Central memory CD8-positive, alpha-beta T cell (primary cell): ENCODE measurements around the gene TPSG1.
"Not testable (repeated sequence)": the region's sequence is repeated elsewhere in the genome, so short reads cannot be mapped to it uniquely, and the experiment has no call there.

ENCODE experiments used
- ATAC-seq: fragments of 150-1000 bp; cut with Tn5 transposase; replicated peaks from 2 replicates; pipeline ENCODE4 v1.10.0; 2022; ENCODE audit warnings: mild to moderate bottlenecking, moderate FRiP score, moderate number of reproducible peaks; ENCODE audit not compliant: poor library complexity, severe bottlenecking; ENCODE audit errors: extremely low read depth
- DNase-seq, 2 donors: peaks; one replicate each; pipeline ENCODE4 v3.0.0; 2021; ENCODE audit warnings: low spot score in 2 of 2
- H3K27ac Mint-ChIP-seq: one replicate; pipeline ENCODE4 v1.8.0; 2022; ENCODE audit warnings: low read depth, mild to moderate bottlenecking, moderate library complexity, mixed read lengths
- H3K27me3 Mint-ChIP-seq: one replicate; pipeline ENCODE4 v1.8.0; 2022; ENCODE audit warnings: mixed read lengths
- H3K36me3 Mint-ChIP-seq: one replicate; pipeline ENCODE4 v1.8.0; 2022; ENCODE audit warnings: mild to moderate bottlenecking, moderate library complexity, mixed read lengths; ENCODE audit not compliant: insufficient read depth
- H3K4me1 Mint-ChIP-seq: one replicate; pipeline ENCODE4 v1.8.0; 2022; ENCODE audit warnings: mixed read lengths
- H3K4me3 Mint-ChIP-seq: one replicate; pipeline ENCODE4 v1.8.0; 2022; ENCODE audit warnings: mild to moderate bottlenecking, moderate library complexity, mixed read lengths
- H3K9me3 Mint-ChIP-seq: one replicate; pipeline ENCODE4 v1.8.0; 2022; ENCODE audit warnings: mixed read lengths

TPSG1 gene

DNA sequence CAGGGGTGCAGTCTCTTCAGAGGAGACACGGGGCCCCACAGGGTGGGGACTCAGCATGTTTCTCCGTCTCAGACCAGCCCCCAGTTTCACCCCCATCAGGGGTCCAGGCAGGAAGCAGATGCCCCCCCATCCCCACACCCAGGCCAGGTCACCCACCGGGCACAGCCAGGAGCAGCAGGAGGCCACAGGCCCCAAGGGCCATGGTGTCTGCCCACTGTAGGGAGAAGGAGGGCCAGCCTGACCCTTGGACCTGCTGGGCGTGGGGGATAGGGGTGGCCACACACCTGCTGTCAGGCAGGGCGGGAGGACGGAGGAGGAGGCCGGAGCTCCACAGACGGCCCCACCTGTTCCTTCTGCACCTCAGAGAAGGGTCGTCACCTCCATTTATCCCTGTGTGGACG, at the start of gene TPSG1:
Gene TPSG1 (minus strand): TSS at position 218 of the 401 bp plus-strand sequence. CDS start 16 bp downstream, at position 202.
- DNase-seq (no peak), ATAC-seq (no peak)
- H3K9me3 Mint-ChIP-seq: no peaks in the 10 kb centered on the region
- no peak within 1 kb of the TSS for H3K4me3 Mint-ChIP-seq
- H3K27me3 Mint-ChIP-seq: no peaks in the 10 kb centered on the region
- no peaks in the 10 kb centered on the region for H3K4me1 Mint-ChIP-seq
- no peaks in the 10 kb centered on the region for H3K36me3 Mint-ChIP-seq
- no peak within 1 kb of the TSS for H3K27ac Mint-ChIP-seq

DNA sequence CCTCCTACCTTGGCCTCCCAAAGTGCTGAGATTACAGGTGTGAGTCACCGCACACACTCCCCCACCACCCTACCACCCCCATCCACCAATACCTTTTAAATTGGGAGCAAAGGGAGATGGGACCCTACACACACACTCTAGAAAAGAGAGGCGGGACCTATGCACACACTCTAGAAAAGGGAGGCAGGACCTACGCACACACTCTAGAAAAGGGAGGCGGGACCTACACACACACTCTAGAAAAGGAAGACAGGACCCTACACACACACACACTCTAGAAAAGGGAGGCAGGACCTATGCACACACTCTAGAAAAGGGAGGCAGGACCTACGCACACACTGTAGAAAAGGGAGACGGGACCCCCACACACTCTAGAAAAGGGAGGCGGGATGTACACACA, 49.7 kb upstream of the TPSG1 start:
- Mint-ChIP-seq H3K4me3 (no peak overlapping the region), H3K27me3 (peaks cover 28% of the 10 kb centered on the region), H3K27ac (no peak overlapping the region), H3K4me1 (no peaks in the 10 kb centered on the region), H3K9me3 (no peaks in the 10 kb centered on the region), H3K36me3 (peaks cover 2% of the 10 kb centered on the region)
- ATAC-seq (no peak), DNase-seq (no peak)

DNA sequence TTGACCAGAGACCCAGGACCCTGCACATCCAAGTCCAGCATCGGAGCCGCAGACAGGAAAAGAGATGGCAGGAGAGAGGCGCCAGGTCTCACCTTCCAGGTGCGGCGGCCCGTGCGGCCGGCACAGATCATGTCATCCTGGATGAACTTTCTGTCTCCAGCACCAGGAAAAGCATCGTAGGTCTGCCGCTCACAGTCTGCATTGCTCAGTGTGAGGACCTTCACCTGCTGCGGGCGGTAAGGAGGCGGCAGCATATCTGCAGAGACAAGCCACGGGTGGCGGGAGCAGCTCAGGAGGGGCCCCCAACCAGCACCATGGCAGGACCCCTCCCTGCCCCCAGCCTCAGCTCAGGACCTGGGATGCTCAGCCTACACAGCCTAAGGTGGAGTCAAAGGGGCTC, 48.7 kb upstream of the TPSG1 start:
- Mint-ChIP-seq H3K9me3 (no peaks in the 10 kb centered on the region), H3K4me1 (no peaks in the 10 kb centered on the region), H3K4me3 (no peak overlapping the region), H3K36me3 (peaks cover 2% of the 10 kb centered on the region), H3K27ac (no peak overlapping the region), H3K27me3 (peaks cover 28% of the 10 kb centered on the region)
- DNase-seq (no peak), ATAC-seq (no peak)

DNA sequence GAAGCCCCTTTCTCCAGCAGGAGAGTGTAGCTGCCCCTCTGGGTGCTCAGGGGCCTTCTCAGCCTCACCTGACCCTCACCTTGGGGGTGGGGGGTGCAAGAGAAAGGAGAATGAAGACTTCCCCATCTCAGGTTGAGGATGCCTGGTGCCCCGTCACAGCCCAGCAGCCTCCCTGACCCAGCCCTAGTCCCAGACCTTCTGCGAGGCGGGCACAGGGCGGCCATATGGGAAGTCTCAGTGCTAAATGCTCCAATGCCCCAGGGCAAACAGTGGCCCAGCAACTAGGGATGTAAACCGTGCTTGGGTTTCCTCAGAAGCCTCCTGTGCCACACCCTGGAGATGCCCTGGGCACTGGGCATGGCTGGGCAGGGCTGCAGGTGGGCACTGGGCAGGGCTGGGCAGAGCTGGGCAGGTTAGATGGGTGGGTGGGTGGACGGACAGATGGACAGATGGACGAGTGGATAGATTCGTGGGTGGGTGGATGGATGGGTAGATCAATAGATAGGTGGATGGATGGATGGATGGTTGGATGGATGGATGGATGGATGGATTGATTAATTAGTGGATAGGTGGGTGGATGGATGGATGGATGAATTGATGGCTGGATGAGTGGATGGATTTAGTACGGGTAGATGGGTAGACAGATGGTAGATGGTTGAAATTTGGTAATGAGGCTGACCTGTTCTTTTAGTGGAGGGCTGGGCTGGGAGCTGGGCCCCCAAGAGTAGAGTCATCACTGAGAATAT, 47.6 kb upstream of the TPSG1 start:
- Mint-ChIP-seq H3K4me3 (no peak overlapping the region), H3K9me3 (no peaks in the 10 kb centered on the region), H3K36me3 (peaks cover 2% of the 10 kb centered on the region), H3K27me3 (peaks cover 22% of the 10 kb centered on the region), H3K4me1 (no peaks in the 10 kb centered on the region), H3K27ac (no peak overlapping the region)
- ATAC-seq: no peak
- DNase-seq: no peak

DNA sequence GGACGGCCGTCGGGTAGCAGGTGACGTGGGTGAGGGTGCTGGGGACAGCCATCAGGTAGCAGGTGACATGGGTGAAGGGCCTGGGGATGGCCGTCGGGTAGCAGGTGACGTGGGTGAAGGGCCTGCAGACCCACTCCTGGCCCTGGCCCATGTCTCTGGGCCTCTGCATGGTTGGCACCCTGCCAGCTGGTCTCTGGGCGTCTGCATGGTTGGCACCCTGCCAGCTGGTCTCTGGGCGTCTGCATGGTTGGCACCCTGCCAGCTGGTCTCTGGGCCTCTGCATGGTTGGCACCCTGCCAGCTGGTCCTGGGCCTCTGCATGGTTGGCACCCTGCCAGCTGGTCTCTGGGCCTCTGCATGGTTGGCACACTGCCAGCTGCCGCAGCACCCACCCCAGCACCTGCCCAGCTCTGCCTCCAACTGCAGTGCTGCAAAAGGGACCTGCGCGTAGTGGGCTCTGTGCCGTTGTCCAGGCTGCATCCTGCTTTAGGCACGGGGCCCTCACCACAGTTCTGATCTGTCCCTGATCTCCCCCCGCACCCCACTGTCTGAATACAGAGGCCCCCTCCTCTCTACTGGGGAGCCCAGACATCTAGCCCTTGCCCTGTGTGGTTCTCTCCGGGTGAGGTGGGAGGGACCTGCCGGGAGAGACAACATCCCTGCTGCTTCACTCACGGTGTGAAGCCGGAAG, 46.8 kb upstream of the TPSG1 start:
- H3K36me3 Mint-ChIP-seq, H3K27ac Mint-ChIP-seq, ATAC-seq, H3K9me3 Mint-ChIP-seq, DNase-seq, H3K4me3 Mint-ChIP-seq, H3K4me1 Mint-ChIP-seq: not testable (repeated sequence)
- peaks cover 19% of the 10 kb centered on the region for H3K27me3 Mint-ChIP-seq

DNA sequence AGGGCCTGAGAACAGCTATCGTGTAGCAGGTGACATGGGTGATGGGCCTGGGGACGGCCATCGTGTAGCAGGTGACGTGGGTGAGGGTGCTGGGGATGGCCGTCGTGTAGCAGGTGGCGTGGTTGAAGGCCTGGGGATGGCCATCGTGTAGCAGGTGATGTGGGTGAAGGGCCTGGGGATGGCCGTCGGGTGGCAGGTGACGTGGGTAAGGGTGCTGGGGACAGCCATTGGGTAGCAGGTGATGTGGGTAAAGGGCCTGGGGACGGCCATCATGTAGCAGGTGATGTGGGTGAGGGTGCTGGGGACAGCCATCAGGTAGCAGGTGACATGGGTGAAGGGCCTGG, 46.3 kb upstream of the TPSG1 start:
- no peak for ATAC-seq
- Mint-ChIP-seq H3K4me3 (no peak overlapping the region), H3K27me3 (peaks cover 19% of the 10 kb centered on the region), H3K4me1 (no peaks in the 10 kb centered on the region), H3K9me3 (no peaks in the 10 kb centered on the region), H3K27ac (no peak overlapping the region), H3K36me3 (peaks cover 2% of the 10 kb centered on the region)
- no peak for DNase-seq

DNA sequence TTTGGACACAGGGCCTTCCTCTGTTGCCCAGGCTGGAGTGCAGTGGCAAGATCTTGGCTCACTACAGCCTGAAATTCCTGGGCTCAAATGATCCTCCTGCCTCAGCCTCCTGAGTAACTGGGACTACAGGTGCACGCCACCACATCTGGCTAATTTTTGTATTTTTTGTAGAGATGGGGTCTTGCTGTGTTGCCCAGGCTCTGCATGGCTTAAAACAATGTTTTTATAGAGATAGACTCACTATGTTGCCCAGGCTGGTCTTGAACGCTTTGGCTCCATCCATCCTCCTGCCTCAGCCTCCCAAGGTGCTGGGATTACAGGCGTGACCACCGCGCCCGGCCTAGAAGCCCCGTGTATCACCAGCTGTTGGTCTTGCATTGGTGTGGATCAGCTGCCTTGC, 44.4 kb upstream of the TPSG1 start:
- not testable (repeated sequence) for DNase-seq, ATAC-seq, H3K4me1 Mint-ChIP-seq, H3K36me3 Mint-ChIP-seq, H3K27me3 Mint-ChIP-seq, H3K9me3 Mint-ChIP-seq, H3K4me3 Mint-ChIP-seq, H3K27ac Mint-ChIP-seq

DNA sequence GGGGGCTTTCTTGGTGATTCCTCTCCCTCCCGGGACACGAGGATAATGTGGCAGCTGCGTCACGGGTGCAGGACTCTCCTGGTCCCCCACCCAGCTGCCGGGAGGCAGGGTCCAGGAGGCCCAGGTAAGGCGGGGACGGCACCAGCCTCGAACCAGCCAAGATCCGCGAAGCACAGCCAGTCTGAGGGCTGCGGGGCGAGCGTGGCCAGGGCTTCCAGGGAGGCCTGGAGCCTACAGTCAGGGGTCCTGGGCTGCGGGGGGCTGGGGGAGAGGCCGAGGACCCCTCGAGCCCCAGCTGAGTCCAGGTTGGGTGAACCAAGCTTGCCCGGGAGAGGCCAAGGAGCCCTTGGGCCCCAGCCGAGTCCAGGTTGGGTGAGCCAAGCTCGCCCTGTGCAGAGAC, 40.8 kb upstream of the TPSG1 start:
- Mint-ChIP-seq H3K4me3 (no peak overlapping the region), H3K27ac (no peak overlapping the region), H3K36me3 (no peaks in the 10 kb centered on the region), H3K9me3 (peaks cover 6% of the 10 kb centered on the region), H3K4me1 (no peaks in the 10 kb centered on the region), H3K27me3 (peaks cover under 1% of the 10 kb centered on the region)
- DNase-seq (no peak), ATAC-seq (no peak)

DNA sequence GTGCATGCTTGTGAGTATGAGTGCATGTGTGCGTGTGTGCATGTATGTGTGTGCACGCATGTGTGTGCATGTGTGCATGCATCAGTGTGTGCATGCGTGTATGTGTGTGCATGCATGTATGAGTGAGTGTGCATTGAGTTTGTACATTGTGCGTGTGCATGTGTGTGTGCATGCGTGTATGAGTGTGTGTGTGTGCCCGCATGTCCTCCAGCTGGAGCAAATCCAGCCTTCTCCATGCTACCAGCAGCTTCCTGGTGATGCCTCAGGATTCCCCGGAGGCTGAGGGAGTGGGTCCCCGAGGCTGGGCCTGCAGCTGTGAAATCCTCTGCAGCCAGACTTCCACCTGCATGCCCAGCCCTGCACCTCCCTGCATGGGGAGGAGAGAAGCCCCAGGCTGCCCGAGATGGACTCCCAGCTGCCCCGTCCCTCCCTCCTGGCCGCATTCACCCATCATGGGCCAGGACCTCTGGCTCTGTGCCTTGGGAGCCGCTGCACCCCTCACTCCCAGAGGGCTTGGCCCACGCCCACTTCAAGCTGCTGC, 40.1 kb upstream of the TPSG1 start:
- no peak overlapping the region for H3K4me3 Mint-ChIP-seq
- no peaks in the 10 kb centered on the region for H3K36me3 Mint-ChIP-seq
- no peaks in the 10 kb centered on the region for H3K27me3 Mint-ChIP-seq
- no peak overlapping the region for H3K27ac Mint-ChIP-seq
- no peaks in the 10 kb centered on the region for H3K4me1 Mint-ChIP-seq
- DNase-seq (no peak), ATAC-seq (no peak)
- peaks cover 6% of the 10 kb centered on the region for H3K9me3 Mint-ChIP-seq

DNA sequence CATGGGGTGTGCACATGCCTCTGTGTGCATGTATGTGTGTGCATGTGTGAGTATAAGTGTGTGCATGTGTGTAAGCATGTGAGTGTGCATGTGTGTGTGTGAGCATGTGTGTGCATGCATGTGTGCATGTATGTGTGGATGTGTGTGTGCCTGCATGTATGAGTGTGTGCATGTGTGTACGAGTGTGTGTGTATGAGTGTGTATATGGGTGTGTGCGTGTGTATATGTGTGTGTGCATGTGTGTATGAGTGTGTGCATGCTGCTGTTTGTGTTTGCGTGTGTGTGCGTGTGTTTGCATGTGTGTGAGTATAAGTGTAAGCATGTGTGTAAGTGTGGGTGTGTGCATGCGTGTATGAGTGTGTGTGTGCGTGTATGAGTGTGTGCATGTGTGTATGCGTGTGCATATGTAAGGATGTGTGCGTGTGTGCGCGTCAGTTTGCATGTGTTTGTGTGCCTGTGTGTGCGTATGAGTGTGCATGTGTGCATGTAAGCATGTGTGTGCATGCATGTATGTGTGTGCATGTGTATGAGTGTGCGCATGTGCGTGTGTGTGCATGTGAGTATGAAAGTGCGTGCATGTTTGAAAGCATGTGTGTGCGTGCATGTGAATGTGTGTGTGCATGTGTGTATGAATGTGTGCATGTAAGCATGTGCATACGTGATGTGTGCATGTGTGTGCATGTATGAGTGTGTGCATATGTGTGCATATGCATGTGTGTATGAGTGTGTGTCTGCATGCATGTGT, 39.4 kb upstream of the TPSG1 start:
- no peak for DNase-seq
- H3K4me1 Mint-ChIP-seq: no peaks in the 10 kb centered on the region
- H3K9me3 Mint-ChIP-seq: peaks cover 6% of the 10 kb centered on the region
- no peak overlapping the region for H3K4me3 Mint-ChIP-seq
- no peak for ATAC-seq
- no peaks in the 10 kb centered on the region for H3K36me3 Mint-ChIP-seq
- H3K27me3 Mint-ChIP-seq: no peaks in the 10 kb centered on the region
- H3K27ac Mint-ChIP-seq: no peak overlapping the region

DNA sequence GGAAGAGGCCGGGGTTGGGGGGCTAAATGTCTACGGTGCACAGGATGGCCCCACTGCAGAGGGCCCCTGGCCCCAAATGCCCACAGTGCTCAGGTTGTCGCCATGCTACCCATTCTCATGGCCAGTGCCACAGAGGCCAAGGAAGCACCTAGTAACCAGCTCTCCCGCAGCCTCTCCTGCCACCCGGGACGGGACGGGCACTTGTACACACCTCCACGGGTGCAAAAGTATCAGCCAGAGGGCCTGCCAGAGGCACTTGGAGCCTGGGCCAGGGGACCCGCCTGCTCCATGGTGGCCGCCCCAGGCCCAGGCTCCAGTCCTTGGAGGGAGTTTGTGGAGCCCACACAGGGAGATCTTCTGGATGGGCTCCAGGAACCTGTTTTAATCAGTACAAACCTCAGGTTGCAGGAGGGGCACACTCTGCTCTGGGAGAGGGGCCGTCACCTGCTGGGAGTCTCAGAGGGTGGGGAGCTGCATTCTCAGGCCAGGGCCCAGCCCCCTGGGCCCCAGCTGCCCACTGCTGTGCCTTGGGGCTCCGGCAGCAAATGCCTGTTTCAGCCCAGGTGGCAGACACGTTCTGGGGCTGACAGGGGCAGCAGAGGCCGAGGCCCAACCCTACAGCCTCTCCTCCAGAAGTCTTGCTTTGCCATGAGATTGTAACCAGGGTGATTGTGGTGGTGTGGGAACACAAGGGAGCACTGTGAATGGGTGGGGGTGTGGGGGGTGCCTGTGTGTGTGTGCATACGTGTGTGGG, 38.7 kb upstream of the TPSG1 start:
- Mint-ChIP-seq H3K36me3 (no peaks in the 10 kb centered on the region), H3K27ac (no peak overlapping the region), H3K4me1 (peaks cover 5% of the 10 kb centered on the region), H3K27me3 (peaks cover 6% of the 10 kb centered on the region), H3K9me3 (peaks cover 6% of the 10 kb centered on the region), H3K4me3 (no peak overlapping the region)
- no peak for DNase-seq
- no peak for ATAC-seq

DNA sequence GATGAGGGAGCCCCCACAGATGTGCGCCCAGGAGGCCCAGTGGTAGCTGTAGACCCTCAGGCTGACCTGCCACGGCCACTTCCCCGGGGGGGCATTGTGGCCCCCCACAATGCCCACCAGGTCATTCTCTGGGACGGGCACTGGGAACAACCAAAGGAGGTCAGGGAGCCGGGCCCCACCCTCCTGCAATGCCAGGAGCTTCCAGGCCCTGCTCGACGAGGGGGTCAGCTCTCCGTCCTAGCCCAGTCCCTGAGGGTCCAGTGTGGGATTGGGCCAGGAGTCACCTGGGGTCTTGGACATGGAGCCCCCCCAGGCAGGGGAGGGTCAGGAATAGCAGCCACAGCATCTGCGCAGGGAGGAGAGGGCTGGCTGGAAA, 37.8 kb upstream of the TPSG1 start:
- ATAC-seq: no peak
- DNase-seq: no peak
- Mint-ChIP-seq H3K4me1 (peaks cover 7% of the 10 kb centered on the region), H3K36me3 (no peaks in the 10 kb centered on the region), H3K27ac (no peak overlapping the region), H3K9me3 (peaks cover 6% of the 10 kb centered on the region), H3K4me3 (no peak overlapping the region), H3K27me3 (peaks cover 9% of the 10 kb centered on the region)
